NCI-H82 (cell line): ENCODE measurements around the gene ABTB1.

Experiments
- DNase-seq: peaks from one replicate; lab custom pipeline; 2025; lab: John Stamatoyannopoulos, UW

Gene ABTB1

GRCh38 chr3:127688022-127688415 lies 15.3 kb downstream of the ABTB1 start:
- no peak for DNase-seq

GRCh38 chr3:127688416-127689265 lies 15.9 kb downstream of the ABTB1 start:
- peak; percentile 91 for DNase-seq

GRCh38 chr3:127689266-127689860 lies 16.6 kb downstream of the ABTB1 start:
- DNase-seq: no peak

- no peak for DNase-seq
Measured at GRCh38 chr3:127690106-127690505, 17.4 kb downstream of the ABTB1 start.

- DNase-seq: peak; percentile 88
Measured at GRCh38 chr3:127690823-127691452, 18.2 kb downstream of the ABTB1 start.

GRCh38 chr3:127691489-127691888 lies 18.7 kb downstream of the ABTB1 start:
- no peak for DNase-seq

GRCh38 chr3:127691974-127692373 lies 19.2 kb downstream of the ABTB1 start:
- no peak for DNase-seq

GRCh38 chr3:127692501-127693335 lies 20.0 kb downstream of the ABTB1 start:
- DNase-seq: no peak

- no peak for DNase-seq
Measured at GRCh38 chr3:127693336-127693843, 20.6 kb downstream of the ABTB1 start.

- peak; percentile 69 for DNase-seq
Measured at GRCh38 chr3:127694467-127695215, 21.9 kb downstream of the ABTB1 start.

- DNase-seq: peak; percentile 94
Measured at GRCh38 chr3:127697551-127698240, 24.9 kb downstream of the ABTB1 start.

GRCh38 chr3:127698286-127698685 lies 25.5 kb downstream of the ABTB1 start:
- no peak for DNase-seq

GRCh38 chr3:127698691-127699415 lies 26.1 kb downstream of the ABTB1 start:
- no peak for DNase-seq

- DNase-seq: peak; percentile 88
Measured at GRCh38 chr3:127699416-127700300, 26.9 kb downstream of the ABTB1 start.

- DNase-seq: peak; percentile 39
Measured at GRCh38 chr3:127700406-127700805, 27.7 kb downstream of the ABTB1 start.

GRCh38 chr3:127701280-127701911 lies 28.6 kb downstream of the ABTB1 start:
- DNase-seq: no peak

- DNase-seq: no peak
Measured at GRCh38 chr3:127702151-127702578, 29.4 kb downstream of the ABTB1 start.

- peak; percentile 59 for DNase-seq
Measured at GRCh38 chr3:127704840-127705239, 32.1 kb downstream of the ABTB1 start.
